DND-41 (cell line): ENCODE measurements around the gene KRT13.

Experiments
- ATAC-seq: fragments of 200-7000 bp; cut with Tn5 transposase; 3 replicates; pipeline ENCODE4 v1.9.1; 2021; ENCODE audit warnings: low read depth; ENCODE audit not compliant: insufficient read depth
- DNase-seq: peaks from one replicate; pipeline ENCODE4 v3.0.0-alpha.2; 2020
- H2AFZ ChIP-seq: 2 replicates; pipeline ENCODE4 v1.6.0; 2012; ENCODE audit warnings: low read depth, low read length
- H3K27ac ChIP-seq: 2 replicates; pipeline ENCODE4 v1.5.1; 2012; ENCODE audit warnings: low read length, inconsistent platforms
- H3K27me3 ChIP-seq: fragments of 200-600 bp; sonication (generic); 2 replicates; pipeline ENCODE4 v1.6.0; 2012; ENCODE audit warnings: low read length, mild to moderate bottlenecking, inconsistent platforms; ENCODE audit not compliant: insufficient read depth, poor library complexity
- H3K36me3 ChIP-seq: 2 replicates; pipeline ENCODE4 v1.5.1; 2012; ENCODE audit warnings: low read length, inconsistent platforms; ENCODE audit not compliant: insufficient read depth
- H3K4me1 ChIP-seq: 2 replicates; pipeline ENCODE4 v1.5.1; 2012; ENCODE audit warnings: mild to moderate bottlenecking, low read length; ENCODE audit not compliant: insufficient read depth
- H3K4me2 ChIP-seq: 2 replicates; pipeline ENCODE4 v1.6.0; 2012; ENCODE audit warnings: mild to moderate bottlenecking, moderate library complexity, low read length, inconsistent platforms; ENCODE audit not compliant: insufficient read depth
- H3K4me3 ChIP-seq, 2 experiments: fragments of 200-600 bp in 1 of 2; shearing (Covaris generic) in 1 of 2; 2 replicates each; pipeline ENCODE4 v1.5.1; 2012 to 2016; ENCODE audit warnings: inconsistent platforms in 2 of 2, low read length in 2 of 2, mild to moderate bottlenecking in 2 of 2, low read depth in 1 of 2, moderate library complexity in 1 of 2
- H3K79me2 ChIP-seq: 2 replicates; pipeline ENCODE4 v1.6.0; 2012; ENCODE audit warnings: low read length, inconsistent platforms; ENCODE audit not compliant: insufficient read depth
- H3K9ac ChIP-seq: 2 replicates; pipeline ENCODE4 v1.6.0; 2012; ENCODE audit warnings: low read depth, mild to moderate bottlenecking, inconsistent platforms, low read length, moderate library complexity
- H3K9me3 ChIP-seq: 2 replicates; pipeline ENCODE4 v1.5.1; 2012; ENCODE audit warnings: low read length, moderate library complexity, mild to moderate bottlenecking, inconsistent platforms; ENCODE audit not compliant: insufficient read depth, severe bottlenecking
- H4K20me1 ChIP-seq: 2 replicates; pipeline ENCODE4 v1.6.0; 2012; ENCODE audit warnings: low read length; ENCODE audit not compliant: insufficient read depth
- EZH2 ChIP-seq: IDR thresholded peaks from 3 replicates; pipeline ENCODE4 v1.6.1; 2012; ENCODE audit warnings: borderline replicate concordance, low read depth, mild to moderate bottlenecking, moderate library complexity, low read length, inconsistent platforms; ENCODE audit not compliant: severe bottlenecking
- TF ChIP-seq, protein P1 (sequence below): IDR thresholded peaks from 2 replicates; pipeline ENCODE4 v1.5.1; 2012; ENCODE audit warnings: borderline replicate concordance, low read length, moderate library complexity, mild to moderate bottlenecking; ENCODE audit not compliant: poor library complexity, severe bottlenecking; ENCODE audit errors: extremely low read depth

The KRT13 gene

DNA sequence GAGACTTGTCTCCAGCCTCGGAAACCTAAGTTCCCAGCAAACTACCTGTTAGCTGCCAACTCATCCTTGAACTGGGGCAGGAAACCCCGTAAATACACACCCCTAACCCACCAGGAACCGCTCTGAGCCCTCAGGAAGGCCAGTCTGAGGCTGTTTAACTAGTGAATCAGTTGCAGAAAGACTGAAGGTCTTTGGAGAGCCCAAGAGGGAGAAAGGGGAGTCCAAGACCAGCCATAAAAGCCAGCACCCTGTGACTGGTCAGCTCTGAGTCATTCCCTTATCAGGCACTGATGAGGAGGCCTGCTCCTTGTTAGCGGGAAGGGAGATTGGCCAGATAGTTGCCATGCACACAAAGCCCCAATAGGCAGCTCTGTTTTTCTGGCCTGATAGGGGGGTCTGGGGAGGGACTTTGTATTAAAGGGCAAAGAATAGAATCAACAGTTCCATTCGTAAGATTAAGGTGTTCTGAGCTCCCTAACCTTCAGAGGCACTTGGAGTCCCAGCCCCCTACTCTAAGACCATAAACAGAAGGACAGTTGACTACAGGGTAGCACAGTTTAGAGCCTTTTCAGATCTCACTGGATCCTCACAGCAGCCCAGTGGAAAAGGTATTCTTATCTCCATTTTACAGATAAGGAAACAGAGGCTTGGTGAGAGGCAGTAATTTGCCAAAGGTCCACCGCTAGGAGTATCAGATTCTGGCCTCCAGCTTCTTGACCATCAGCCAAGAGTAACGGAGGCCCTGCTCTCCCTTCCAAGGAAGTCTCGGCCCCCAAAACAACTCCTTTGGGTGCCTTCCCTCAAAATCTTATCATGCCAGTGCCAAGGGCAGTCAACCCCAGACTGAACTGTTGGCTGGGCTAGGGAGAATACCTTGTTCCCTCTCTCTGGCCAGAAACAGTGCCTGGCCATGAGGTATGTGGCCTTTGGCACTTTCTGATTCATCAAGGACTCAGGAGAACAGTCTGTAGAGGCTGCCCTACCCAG is 24.9 kb upstream of the KRT13 start:
- H3K79me2 ChIP-seq: no peaks in the 10 kb centered on the region
- no peak overlapping the region for H3K27ac ChIP-seq
- no peak for DNase-seq
- no peak overlapping the region for H3K4me3 ChIP-seq
- H3K9ac ChIP-seq: no peak overlapping the region
- no peaks in the 10 kb centered on the region for H3K9me3 ChIP-seq
- H3K4me2 ChIP-seq: no peak overlapping the region
- no peaks in the 10 kb centered on the region for H3K4me1 ChIP-seq
- no peaks in the 10 kb centered on the region; the same call in none of the 2 replicates for H4K20me1 ChIP-seq
- ATAC-seq: no peak
- peaks cover 31% of the 10 kb centered on the region for H3K27me3 ChIP-seq
- TF ChIP-seq EZH2: no peak
- TF ChIP-seq, protein P1, sequence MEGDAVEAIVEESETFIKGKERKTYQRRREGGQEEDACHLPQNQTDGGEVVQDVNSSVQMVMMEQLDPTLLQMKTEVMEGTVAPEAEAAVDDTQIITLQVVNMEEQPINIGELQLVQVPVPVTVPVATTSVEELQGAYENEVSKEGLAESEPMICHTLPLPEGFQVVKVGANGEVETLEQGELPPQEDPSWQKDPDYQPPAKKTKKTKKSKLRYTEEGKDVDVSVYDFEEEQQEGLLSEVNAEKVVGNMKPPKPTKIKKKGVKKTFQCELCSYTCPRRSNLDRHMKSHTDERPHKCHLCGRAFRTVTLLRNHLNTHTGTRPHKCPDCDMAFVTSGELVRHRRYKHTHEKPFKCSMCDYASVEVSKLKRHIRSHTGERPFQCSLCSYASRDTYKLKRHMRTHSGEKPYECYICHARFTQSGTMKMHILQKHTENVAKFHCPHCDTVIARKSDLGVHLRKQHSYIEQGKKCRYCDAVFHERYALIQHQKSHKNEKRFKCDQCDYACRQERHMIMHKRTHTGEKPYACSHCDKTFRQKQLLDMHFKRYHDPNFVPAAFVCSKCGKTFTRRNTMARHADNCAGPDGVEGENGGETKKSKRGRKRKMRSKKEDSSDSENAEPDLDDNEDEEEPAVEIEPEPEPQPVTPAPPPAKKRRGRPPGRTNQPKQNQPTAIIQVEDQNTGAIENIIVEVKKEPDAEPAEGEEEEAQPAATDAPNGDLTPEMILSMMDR: no peak
- no peak overlapping the region for H2AFZ ChIP-seq
- no peaks in the 10 kb centered on the region for H3K36me3 ChIP-seq

DNA sequence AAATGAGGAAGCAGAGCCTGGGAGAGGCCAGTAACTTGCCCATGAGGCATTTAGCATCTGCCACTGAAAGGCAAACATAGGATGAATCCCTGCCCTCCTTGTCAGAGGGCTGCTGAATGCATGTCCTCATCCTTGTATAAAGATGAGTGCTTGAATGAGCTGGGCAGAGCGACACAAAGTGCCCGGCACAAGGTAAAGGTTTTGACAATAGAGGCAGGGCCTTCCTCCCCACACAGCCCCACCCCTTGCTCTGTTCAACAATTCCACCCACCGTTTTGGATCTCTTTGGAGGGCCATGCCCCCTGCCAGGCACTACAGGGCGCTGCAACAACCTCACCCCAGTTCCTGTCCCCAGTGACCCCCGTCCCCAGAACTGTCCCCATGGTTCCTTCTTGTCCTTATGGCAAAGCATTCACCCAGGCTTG is 24.1 kb upstream of the KRT13 start:
- Histone ChIP-seq H3K36me3 (no peaks in the 10 kb centered on the region), H3K27me3 (peaks cover 26% of the 10 kb centered on the region), H3K9ac (no peak overlapping the region), H3K79me2 (no peaks in the 10 kb centered on the region), H4K20me1 (no peaks in the 10 kb centered on the region; the same call in none of the 2 replicates), H3K4me1 (no peaks in the 10 kb centered on the region), H3K9me3 (no peaks in the 10 kb centered on the region), H3K27ac (no peak overlapping the region), H2AFZ (no peak overlapping the region), H3K4me3 (no peak overlapping the region), H3K4me2 (no peak overlapping the region)
- DNase-seq (no peak), ATAC-seq (no peak)
- no peak for TF ChIP-seq EZH2
- TF ChIP-seq, protein P1: no peak

DNA sequence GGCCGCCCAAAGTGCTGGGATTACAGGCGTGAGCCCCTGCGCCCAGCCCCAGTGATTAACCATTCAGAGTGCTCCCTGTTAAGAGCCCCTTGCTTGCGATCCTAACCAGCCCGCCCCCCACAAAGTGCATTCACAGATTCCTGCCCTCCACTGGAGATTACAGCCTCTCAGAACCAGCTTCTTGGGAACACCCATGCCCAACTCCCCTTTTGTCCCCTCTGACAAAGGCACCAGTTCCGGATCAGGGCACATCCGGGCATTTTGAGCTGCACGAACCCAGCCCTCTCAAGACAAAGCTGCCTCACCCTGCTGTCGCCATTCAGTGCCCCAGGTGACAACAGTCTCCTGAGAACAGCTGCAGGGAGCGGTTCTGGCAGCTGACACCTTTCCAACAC is 23.5 kb upstream of the KRT13 start:
- H3K9ac ChIP-seq: no peak overlapping the region
- H3K36me3 ChIP-seq: no peaks in the 10 kb centered on the region
- no peaks in the 10 kb centered on the region; the same call in none of the 2 replicates for H4K20me1 ChIP-seq
- no peak overlapping the region for H2AFZ ChIP-seq
- DNase-seq (no peak), ATAC-seq (no peak)
- H3K9me3 ChIP-seq: no peaks in the 10 kb centered on the region
- no peak overlapping the region for H3K4me2 ChIP-seq
- no peak overlapping the region for H3K27ac ChIP-seq
- H3K27me3 ChIP-seq: peaks cover 26% of the 10 kb centered on the region
- no peaks in the 10 kb centered on the region for H3K79me2 ChIP-seq
- no peaks in the 10 kb centered on the region for H3K4me1 ChIP-seq
- H3K4me3 ChIP-seq: no peak overlapping the region
- TF ChIP-seq, protein P1: no peak
